ENCODE data around the gene HMGN4. TPM values are rescaled to one million over a fixed set of nuclear protein-coding genes. Genes with fewer than 3 reads are reported as not detected.

Gene HMGN4
- total and polyA plus RNA-seq, 9 of the 15 experiments (the other 6 are each of a cell fraction or from before 2014, with no cell fraction given), result 35.4 to 134 (median 94.1) TPM

DNA sequence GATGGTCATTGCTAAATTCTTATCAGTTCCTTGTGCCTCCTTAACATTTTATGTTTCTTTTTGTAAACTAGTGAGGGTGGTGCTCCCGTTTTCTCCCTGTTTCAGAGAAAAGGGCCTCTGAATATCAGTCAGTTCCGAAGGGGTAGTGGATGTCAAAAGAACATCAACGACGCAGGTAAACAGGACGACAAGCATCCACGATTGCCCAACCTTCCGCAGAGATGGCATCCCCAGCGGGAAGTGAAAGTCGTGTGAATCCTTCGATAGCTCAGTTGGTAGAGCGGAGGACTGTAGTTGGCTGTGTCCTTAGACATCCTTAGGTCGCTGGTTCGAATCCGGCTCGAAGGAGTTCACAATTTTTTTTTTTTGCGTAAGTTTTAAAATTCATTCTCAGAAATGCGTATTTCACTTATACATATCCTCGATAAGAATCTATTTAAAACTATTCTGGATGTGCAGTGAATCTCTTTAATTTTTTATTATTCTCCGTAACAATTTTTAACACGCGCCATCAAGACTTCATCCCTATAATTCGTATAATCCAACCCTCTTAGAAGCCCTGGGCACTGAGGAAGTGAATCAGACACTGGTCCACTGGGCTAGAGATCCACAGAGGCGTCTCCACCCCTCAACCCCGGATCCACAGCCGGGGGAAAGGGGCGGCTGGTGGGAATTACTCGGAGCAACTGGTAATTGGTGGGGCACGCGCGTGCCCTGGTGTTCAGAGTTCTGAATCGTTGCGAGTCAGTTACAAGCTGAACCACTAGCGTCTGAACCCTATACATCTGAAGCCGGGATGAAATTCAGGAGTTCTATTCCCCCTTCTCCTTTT is 30.7 kb downstream of the HMGN4 start (continued):
- TF ChIP-seq, protein P1, sequence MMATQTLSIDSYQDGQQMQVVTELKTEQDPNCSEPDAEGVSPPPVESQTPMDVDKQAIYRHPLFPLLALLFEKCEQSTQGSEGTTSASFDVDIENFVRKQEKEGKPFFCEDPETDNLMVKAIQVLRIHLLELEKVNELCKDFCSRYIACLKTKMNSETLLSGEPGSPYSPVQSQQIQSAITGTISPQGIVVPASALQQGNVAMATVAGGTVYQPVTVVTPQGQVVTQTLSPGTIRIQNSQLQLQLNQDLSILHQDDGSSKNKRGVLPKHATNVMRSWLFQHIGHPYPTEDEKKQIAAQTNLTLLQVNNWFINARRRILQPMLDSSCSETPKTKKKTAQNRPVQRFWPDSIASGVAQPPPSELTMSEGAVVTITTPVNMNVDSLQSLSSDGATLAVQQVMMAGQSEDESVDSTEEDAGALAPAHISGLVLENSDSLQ (IDR thresholded peaks at IDR 0.05), result peak; percentile 84
- TF ChIP-seq KLF13 (tag; IDR thresholded peaks at IDR 0.05; ENCODE audit: borderline replicate concordance, low read depth) (no peak), MED1 (CRISPR knock-in tag; IDR thresholded peaks at IDR 0.05; ENCODE audit: borderline replicate concordance) (no peak), ZNF316 (IDR thresholded peaks at IDR 0.05) (no peak), MYBL2 (IDR thresholded peaks at IDR 0.05; ENCODE audit: low read depth) (no peak), MYBL2 (CRISPR knock-in tag; IDR thresholded peaks at IDR 0.05; ENCODE audit: borderline replicate concordance) (no peak), RBM25 (IDR thresholded peaks at IDR 0.05; ENCODE audit: low read depth, low read length, severe bottlenecking) (no peak), MEF2A (IDR thresholded peaks at IDR 0.05; ENCODE audit: control insufficient read depth, low read depth, low read length) (no peak), NR1H2 (CRISPR knock-in tag; IDR thresholded peaks at IDR 0.05) (no peak), ZNF444 (CRISPR knock-in tag; IDR thresholded peaks at IDR 0.05) (no peak), LEF1 (IDR thresholded peaks at IDR 0.05) (peak; percentile 51), ZNF184 (CRISPR knock-in tag; IDR thresholded peaks at IDR 0.05) (no peak), ZZZ3 (IDR thresholded peaks at IDR 0.05) (no peak), PRPF4 (IDR thresholded peaks at IDR 0.05; ENCODE audit: insufficient read depth, low read depth, low read length, poor library complexity, severe bottlenecking) (no peak), EZH2 (IDR thresholded peaks at IDR 0.05; ENCODE audit: borderline replicate concordance, low read depth, low read length) (no peak), RCOR1 (IDR thresholded peaks at IDR 0.05; ENCODE audit: borderline replicate concordance in 1 of 2, low read depth in 2 of 2, low read length in 2 of 2) (peak in 1 of 2 experiments; percentile 93; a peak in 3 of 4 replicates), NFATC3 (IDR thresholded peaks at IDR 0.05) (0 out of 2 replicates have a peak, but pooled peaks have one; percentile 45), SRSF3 (IDR thresholded peaks at IDR 0.05; ENCODE audit: insufficient read depth, low read length) (no peak), KDM1A (IDR thresholded peaks at IDR 0.05) (peak in 1 of 2 experiments; percentile 56; a peak in 1 of 4 replicates), TRIM24 (IDR thresholded peaks at IDR 0.05) (peak; percentile 32 to 53; a peak in 3 of 4 replicates), CBFB (CRISPR knock-in tag; IDR thresholded peaks at IDR 0.05) (no peak), POLR2H (tag; IDR thresholded peaks at IDR 0.05; ENCODE audit: low read depth) (peak; percentile 100), SMARCB1 (IDR thresholded peaks at IDR 0.05; ENCODE audit: insufficient read length, low read depth) (no peak), ZNF507 (tag; conservative IDR thresholded peaks at IDR 0.05) (no peak), BHLHE40 (IDR thresholded peaks at IDR 0.05; ENCODE audit: low read length) (peak; percentile 63; the same call in 1 of the 2 replicates), ZBTB7A (IDR thresholded peaks at IDR 0.05; ENCODE audit: borderline replicate concordance, control insufficient read depth, low read depth, low read length) (peak; percentile 58; the same call in 1 of the 2 replicates), PHTF2 (CRISPR knock-in tag; IDR thresholded peaks at IDR 0.05) (no peak), COPS2 (conservative IDR thresholded peaks at IDR 0.05) (no peak)
- TF ChIP-seq, protein P2, sequence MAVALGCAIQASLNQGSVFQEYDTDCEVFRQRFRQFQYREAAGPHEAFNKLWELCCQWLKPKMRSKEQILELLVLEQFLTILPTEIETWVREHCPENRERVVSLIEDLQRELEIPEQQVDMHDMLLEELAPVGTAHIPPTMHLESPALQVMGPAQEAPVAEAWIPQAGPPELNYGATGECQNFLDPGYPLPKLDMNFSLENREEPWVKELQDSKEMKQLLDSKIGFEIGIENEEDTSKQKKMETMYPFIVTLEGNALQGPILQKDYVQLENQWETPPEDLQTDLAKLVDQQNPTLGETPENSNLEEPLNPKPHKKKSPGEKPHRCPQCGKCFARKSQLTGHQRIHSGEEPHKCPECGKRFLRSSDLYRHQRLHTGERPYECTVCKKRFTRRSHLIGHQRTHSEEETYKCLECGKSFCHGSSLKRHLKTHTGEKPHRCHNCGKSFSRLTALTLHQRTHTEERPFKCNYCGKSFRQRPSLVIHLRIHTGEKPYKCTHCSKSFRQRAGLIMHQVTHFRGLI (CRISPR knock-in tag; IDR thresholded peaks at IDR 0.05), result no peak

Measured in K562 (cell line).